ENCODE measurements around the gene CDADC1.

The CDADC1 gene

DNA sequence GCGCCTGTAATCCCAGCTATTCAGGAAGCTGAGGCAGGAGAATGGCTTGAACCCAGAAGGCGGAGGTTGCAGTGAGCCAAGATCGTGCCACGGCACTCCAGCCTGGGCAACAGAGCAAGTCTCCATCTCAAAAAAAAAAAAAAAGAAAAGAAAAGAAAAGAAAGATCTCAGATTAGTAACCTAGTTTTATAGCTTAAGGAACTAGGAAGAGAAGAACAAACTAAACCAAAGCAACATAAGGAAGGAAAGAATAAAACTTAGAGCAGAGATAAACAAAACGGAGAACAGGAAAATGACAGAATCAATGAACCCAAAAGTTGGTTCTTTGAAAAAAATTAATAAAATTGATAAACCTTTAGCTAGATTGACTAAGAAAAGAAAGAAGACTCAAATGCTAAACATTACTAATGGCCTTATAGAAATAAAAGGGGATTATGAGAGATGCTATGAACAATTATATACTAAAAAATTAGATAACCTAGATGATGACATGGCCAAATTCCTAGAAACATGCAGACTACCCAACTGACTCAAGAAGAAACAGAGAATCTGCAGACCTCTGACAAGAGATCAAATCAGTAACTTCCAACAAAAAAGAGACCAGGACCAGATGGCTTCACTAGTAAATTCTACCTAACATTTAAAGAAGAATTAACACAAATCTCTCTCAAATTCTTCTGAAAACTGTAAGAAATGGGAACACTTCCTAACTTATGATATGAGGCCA is 68.2 kb downstream of the CDADC1 start:
- no peak overlapping the region for H3K4me3 ChIP-seq (replicated peaks; ENCODE audit: insufficient read depth, low read length)
- DNase-seq (ENCODE audit: low read depth in 1 of 2, low spot score in 1 of 2): no peak
- TF ChIP-seq GABPA (IDR thresholded peaks at IDR 0.05; ENCODE audit: low read depth) (no peak), POLR2AphosphoS5 (IDR thresholded peaks at IDR 0.05; ENCODE audit: low read depth) (no peak), SPI1 (IDR thresholded peaks at IDR 0.05; ENCODE audit: borderline replicate concordance, low read depth) (no peak)
- TF ChIP-seq, protein P1, sequence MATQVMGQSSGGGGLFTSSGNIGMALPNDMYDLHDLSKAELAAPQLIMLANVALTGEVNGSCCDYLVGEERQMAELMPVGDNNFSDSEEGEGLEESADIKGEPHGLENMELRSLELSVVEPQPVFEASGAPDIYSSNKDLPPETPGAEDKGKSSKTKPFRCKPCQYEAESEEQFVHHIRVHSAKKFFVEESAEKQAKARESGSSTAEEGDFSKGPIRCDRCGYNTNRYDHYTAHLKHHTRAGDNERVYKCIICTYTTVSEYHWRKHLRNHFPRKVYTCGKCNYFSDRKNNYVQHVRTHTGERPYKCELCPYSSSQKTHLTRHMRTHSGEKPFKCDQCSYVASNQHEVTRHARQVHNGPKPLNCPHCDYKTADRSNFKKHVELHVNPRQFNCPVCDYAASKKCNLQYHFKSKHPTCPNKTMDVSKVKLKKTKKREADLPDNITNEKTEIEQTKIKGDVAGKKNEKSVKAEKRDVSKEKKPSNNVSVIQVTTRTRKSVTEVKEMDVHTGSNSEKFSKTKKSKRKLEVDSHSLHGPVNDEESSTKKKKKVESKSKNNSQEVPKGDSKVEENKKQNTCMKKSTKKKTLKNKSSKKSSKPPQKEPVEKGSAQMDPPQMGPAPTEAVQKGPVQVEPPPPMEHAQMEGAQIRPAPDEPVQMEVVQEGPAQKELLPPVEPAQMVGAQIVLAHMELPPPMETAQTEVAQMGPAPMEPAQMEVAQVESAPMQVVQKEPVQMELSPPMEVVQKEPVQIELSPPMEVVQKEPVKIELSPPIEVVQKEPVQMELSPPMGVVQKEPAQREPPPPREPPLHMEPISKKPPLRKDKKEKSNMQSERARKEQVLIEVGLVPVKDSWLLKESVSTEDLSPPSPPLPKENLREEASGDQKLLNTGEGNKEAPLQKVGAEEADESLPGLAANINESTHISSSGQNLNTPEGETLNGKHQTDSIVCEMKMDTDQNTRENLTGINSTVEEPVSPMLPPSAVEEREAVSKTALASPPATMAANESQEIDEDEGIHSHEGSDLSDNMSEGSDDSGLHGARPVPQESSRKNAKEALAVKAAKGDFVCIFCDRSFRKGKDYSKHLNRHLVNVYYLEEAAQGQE (IDR thresholded peaks at IDR 0.05; ENCODE audit: insufficient replicate concordance, low read depth): no peak
- TF ChIP-seq, protein P2, sequence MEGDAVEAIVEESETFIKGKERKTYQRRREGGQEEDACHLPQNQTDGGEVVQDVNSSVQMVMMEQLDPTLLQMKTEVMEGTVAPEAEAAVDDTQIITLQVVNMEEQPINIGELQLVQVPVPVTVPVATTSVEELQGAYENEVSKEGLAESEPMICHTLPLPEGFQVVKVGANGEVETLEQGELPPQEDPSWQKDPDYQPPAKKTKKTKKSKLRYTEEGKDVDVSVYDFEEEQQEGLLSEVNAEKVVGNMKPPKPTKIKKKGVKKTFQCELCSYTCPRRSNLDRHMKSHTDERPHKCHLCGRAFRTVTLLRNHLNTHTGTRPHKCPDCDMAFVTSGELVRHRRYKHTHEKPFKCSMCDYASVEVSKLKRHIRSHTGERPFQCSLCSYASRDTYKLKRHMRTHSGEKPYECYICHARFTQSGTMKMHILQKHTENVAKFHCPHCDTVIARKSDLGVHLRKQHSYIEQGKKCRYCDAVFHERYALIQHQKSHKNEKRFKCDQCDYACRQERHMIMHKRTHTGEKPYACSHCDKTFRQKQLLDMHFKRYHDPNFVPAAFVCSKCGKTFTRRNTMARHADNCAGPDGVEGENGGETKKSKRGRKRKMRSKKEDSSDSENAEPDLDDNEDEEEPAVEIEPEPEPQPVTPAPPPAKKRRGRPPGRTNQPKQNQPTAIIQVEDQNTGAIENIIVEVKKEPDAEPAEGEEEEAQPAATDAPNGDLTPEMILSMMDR (IDR thresholded peaks at IDR 0.05; ENCODE audit: insufficient read depth, low read length): no peak

DNA sequence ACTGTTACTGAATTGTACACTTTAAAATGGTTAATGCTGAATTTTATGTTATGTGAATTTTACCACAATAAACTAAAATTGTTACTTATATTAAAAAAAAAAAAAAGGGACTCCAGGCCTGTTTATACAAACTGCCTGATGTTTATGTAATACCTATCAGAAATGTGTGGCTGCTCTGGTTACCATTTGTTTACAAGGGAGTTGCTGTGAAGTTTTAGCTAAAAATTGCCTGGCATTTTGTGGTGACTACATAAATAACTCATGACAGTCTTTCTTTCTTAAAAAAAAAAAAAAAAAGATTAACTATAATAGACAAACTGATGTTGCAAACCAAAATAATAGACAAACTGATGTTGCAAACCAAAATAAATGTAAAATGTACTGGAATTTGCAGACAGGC is 71.8 kb downstream of the CDADC1 start:
- no peak overlapping the region for H3K4me3 ChIP-seq (replicated peaks; ENCODE audit: insufficient read depth, low read length)
- H3K27me3 ChIP-seq (ENCODE audit: insufficient read depth, poor library complexity, severe bottlenecking): no peaks in the 10 kb centered on the region
- no peak for DNase-seq (ENCODE audit: low read depth in 1 of 2, low spot score in 1 of 2)
- TF ChIP-seq, protein P1 (IDR thresholded peaks at IDR 0.05; ENCODE audit: insufficient replicate concordance, low read depth): no peak
- TF ChIP-seq GABPA (IDR thresholded peaks at IDR 0.05; ENCODE audit: low read depth) (no peak), POLR2AphosphoS5 (IDR thresholded peaks at IDR 0.05; ENCODE audit: low read depth) (no peak), SPI1 (IDR thresholded peaks at IDR 0.05; ENCODE audit: borderline replicate concordance, low read depth) (no peak)
- TF ChIP-seq, protein P2 (IDR thresholded peaks at IDR 0.05; ENCODE audit: insufficient read depth, low read length): no peak
- H3K27ac ChIP-seq (replicated peaks): no peak overlapping the region

More for the DNA sequence above, 68.2 kb downstream of the CDADC1 start:
- Histone ChIP-seq H3K27ac (replicated peaks) (no peak overlapping the region), H3K27me3 (ENCODE audit: insufficient read depth, poor library complexity, severe bottlenecking) (no peaks in the 10 kb centered on the region)

DNA sequence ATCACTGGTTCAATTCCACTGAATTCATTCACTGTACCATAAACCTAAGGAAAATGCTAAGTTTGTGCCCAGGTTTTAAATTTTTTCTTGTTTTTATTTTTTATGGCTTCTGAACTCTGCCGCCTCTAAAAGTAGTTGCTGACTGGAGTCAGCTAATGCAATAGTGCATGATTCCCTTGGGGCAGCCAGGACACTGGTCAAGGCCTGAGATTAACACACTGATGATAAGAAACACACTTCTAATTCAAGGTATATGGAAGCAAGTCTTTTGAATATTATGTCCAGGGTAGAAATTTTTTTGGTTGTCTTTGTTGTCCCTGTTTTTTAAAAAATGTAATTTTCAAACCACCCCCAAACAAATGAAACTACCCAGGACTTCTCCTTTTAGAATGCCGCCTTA is 72.2 kb downstream of the CDADC1 start:
- H3K27ac ChIP-seq (replicated peaks): no peak overlapping the region
- TF ChIP-seq, protein P1 (IDR thresholded peaks at IDR 0.05; ENCODE audit: insufficient replicate concordance, low read depth): no peak
- TF ChIP-seq SPI1 (IDR thresholded peaks at IDR 0.05; ENCODE audit: borderline replicate concordance, low read depth): no peak
- TF ChIP-seq, protein P2 (IDR thresholded peaks at IDR 0.05; ENCODE audit: insufficient read depth, low read length): no peak
- no peak for TF ChIP-seq GABPA (IDR thresholded peaks at IDR 0.05; ENCODE audit: low read depth)
- TF ChIP-seq POLR2AphosphoS5 (IDR thresholded peaks at IDR 0.05; ENCODE audit: low read depth): no peak
- H3K27me3 ChIP-seq (ENCODE audit: insufficient read depth, poor library complexity, severe bottlenecking): no peaks in the 10 kb centered on the region
- H3K4me3 ChIP-seq (replicated peaks; ENCODE audit: insufficient read depth, low read length): no peak overlapping the region
- no peak for DNase-seq (ENCODE audit: low read depth in 1 of 2, low spot score in 1 of 2)
